Fibroblast of lung (primary cell): ENCODE results near the gene ITFG2. TPM values are rescaled to one million over a fixed set of nuclear protein-coding genes. Genes with fewer than 3 reads are reported as not detected.
"Not testable (repeated sequence)": the region's sequence is repeated elsewhere in the genome, so short reads cannot be mapped to it uniquely, and the experiment has no call there.

Experiments
- DNase-seq, 2 donors: peaks; one replicate each; pipeline versions ENCODE4 v3.0.0 to v3.0.0-alpha.2; 2010; ENCODE audit warnings: low read depth in 2 of 2
- H2AFZ ChIP-seq: 2 replicates; pipeline ENCODE4 v1.5.1; 2012; ENCODE audit warnings: low read length, control low read depth, inconsistent platforms
- H3K27ac ChIP-seq: 2 replicates; pipeline ENCODE4 v1.5.1; 2011; ENCODE audit warnings: low read length, control low read depth; ENCODE audit not compliant: insufficient read depth
- H3K27me3 ChIP-seq: 2 replicates; pipeline ENCODE4 v1.5.1; 2011; ENCODE audit warnings: mild to moderate bottlenecking, low read length; ENCODE audit not compliant: control insufficient read depth, insufficient read depth
- H3K36me3 ChIP-seq: 2 replicates; pipeline ENCODE4 v1.5.1; 2011; ENCODE audit warnings: low read length; ENCODE audit not compliant: control insufficient read depth, insufficient read depth
- H3K4me1 ChIP-seq: 2 replicates; pipeline ENCODE4 v1.5.1; 2011; ENCODE audit warnings: low read length; ENCODE audit not compliant: control insufficient read depth, insufficient read depth; ENCODE audit errors: extremely low read depth
- H3K4me2 ChIP-seq: 2 replicates; pipeline ENCODE4 v1.5.1; 2011; ENCODE audit warnings: low read length, control low read depth; ENCODE audit not compliant: insufficient read depth; ENCODE audit errors: extremely low read depth
- H3K4me3 ChIP-seq, 4 experiments: fragments of 200-600 bp in 1 of 4; sonication (generic) in 1 of 4; replicated peaks in 1 of 4; 2 replicates each; pipeline ENCODE4 v1.5.1; 2011 to 2016; ENCODE audit warnings: low read length in 4 of 4, low read depth in 3 of 4, mild to moderate bottlenecking in 3 of 4, control low read depth in 2 of 4, inconsistent platforms in 1 of 4, mixed read lengths in 1 of 4; ENCODE audit not compliant: insufficient read depth in 1 of 4; ENCODE audit errors: control extremely low read depth in 1 of 4
- H3K79me2 ChIP-seq: 2 replicates; pipeline ENCODE4 v1.5.1; 2012; ENCODE audit warnings: mild to moderate bottlenecking, low read length, inconsistent platforms; ENCODE audit not compliant: control insufficient read depth, insufficient read depth
- H3K9ac ChIP-seq: 2 replicates; pipeline ENCODE4 v1.5.1; 2011; ENCODE audit warnings: mild to moderate bottlenecking, low read length, control low read depth; ENCODE audit not compliant: insufficient read depth
- H3K9me3 ChIP-seq: 2 replicates; pipeline ENCODE4 v1.5.1; 2012; ENCODE audit warnings: low read depth, low read length; ENCODE audit not compliant: control insufficient read depth, insufficient read depth
- H4K20me1 ChIP-seq: 2 replicates; pipeline ENCODE4 v1.5.1; 2011; ENCODE audit warnings: low read length; ENCODE audit not compliant: control insufficient read depth, insufficient read depth; ENCODE audit errors: extremely low read depth
- EZH2 ChIP-seq: IDR thresholded peaks from 2 replicates; pipeline ENCODE4 v1.5.1; 2012; ENCODE audit warnings: low read length, control low read depth, mild to moderate bottlenecking; ENCODE audit errors: missing control alignments
- polyA plus RNA-seq, 2 donors: library from polyadenylated mRNA; depleted of rRNA in 1 of 2; stranded (reverse) in 1 of 2; unstranded in 1 of 2; fragments of >200 nt; gene quantifications; 2 replicates each; pipeline ENCODE4 v1.2.1, GENCODE V29; 2011 to 2012; ENCODE audit warnings: missing spikeins in 1 of 2
- total RNA-seq: library from RNA; depleted of rRNA; stranded (reverse); fragments of >200 nt; gene quantifications from 2 replicates; pipeline ENCODE4 v1.2.1, GENCODE V29; 2014
- TF ChIP-seq, protein P1 (sequence below), 2 donors: IDR thresholded peaks in 1 of 2; conservative IDR thresholded peaks in 1 of 2; 1 replicate in 1 of 2; 2 replicates in 1 of 2; pipeline ENCODE4 v1.5.1; 2011 to 2012; ENCODE audit warnings: low read length in 2 of 2, control low read depth in 1 of 2, inconsistent platforms in 1 of 2, low read depth in 1 of 2, mild to moderate bottlenecking in 1 of 2

ITFG2 gene
- total and polyA plus RNA-seq, 2 donors (not counting 1 experiment from before 2014, with no cell fraction given) = 13.5 to 18.2 TPM

DNA sequence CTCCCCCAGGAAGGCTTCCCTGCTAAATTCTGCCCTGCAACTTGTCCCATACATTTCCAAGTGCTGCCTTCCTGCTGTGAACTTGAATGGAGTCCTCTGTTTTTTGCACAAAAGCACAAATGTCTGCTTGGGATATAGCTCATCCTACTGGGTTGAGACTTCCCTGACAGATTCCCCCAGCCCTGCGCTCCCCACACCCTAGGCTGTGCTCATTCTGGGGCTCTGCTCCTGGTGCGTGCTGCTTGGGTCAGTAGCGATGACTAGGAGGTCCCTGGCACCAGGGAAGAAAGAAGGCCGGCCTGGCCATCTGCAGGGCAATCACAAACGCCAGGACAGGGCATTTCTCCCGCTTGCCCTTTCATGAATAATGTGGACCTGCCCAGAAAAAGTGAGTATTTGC is 46.9 kb upstream of the ITFG2 start:
- Histone ChIP-seq H3K9ac (no peak overlapping the region), H3K79me2 (no peaks in the 10 kb centered on the region), H3K4me2 (no peak overlapping the region), H2AFZ (no peak overlapping the region), H3K9me3 (no peaks in the 10 kb centered on the region), H3K27me3 (peaks cover 3% of the 10 kb centered on the region), H4K20me1 (no peaks in the 10 kb centered on the region), H3K36me3 (no peaks in the 10 kb centered on the region), H3K4me3 (no peak overlapping the region), H3K27ac (no peak overlapping the region), H3K4me1 (no peaks in the 10 kb centered on the region)
- DNase-seq = no peak
- TF ChIP-seq EZH2 = no peak
- TF ChIP-seq, protein P1, sequence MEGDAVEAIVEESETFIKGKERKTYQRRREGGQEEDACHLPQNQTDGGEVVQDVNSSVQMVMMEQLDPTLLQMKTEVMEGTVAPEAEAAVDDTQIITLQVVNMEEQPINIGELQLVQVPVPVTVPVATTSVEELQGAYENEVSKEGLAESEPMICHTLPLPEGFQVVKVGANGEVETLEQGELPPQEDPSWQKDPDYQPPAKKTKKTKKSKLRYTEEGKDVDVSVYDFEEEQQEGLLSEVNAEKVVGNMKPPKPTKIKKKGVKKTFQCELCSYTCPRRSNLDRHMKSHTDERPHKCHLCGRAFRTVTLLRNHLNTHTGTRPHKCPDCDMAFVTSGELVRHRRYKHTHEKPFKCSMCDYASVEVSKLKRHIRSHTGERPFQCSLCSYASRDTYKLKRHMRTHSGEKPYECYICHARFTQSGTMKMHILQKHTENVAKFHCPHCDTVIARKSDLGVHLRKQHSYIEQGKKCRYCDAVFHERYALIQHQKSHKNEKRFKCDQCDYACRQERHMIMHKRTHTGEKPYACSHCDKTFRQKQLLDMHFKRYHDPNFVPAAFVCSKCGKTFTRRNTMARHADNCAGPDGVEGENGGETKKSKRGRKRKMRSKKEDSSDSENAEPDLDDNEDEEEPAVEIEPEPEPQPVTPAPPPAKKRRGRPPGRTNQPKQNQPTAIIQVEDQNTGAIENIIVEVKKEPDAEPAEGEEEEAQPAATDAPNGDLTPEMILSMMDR (conservative IDR thresholded peaks at IDR 0.05 in 1 of 2, IDR thresholded peaks at IDR 0.05 in 1 of 2; ENCODE audit: low read depth in 1 of 2, low read length in 2 of 2) = no peak

DNA sequence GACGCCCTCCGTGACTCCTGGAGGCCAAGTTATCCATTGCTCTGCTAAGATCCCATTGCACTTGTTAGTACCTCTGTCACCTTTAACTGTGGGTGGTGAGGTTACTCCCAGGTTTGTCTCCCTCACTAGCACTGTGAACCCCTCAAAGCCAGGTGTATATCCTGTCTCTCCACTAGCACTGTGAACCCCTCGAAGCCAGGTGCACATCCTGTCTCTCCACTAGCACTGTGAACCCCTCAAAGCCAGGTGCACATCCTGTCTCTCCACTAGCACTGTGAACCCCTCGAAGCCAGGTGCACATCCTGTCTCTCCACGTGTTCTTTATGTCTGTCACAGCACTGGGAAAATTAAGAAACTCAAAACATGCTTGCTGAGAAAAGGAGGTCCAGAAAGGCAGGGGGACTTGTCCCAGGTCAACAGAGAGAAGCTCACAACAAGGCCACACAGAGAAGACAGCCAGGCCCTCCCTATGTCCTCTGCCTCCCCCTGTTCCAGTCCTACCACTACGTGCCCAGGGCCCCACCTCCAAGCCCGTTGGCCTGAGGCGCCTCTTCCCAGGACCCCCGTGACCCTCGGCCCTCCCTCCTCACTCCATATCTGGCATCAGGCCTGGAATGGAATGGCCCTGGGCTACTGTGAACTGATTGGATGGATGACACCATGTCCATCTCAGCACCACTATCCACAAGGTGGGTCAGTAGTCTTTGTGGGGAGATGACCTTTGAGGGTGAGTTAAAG is 44.1 kb upstream of the ITFG2 start:
- H3K9ac ChIP-seq = no peak overlapping the region
- H3K9me3 ChIP-seq = no peaks in the 10 kb centered on the region
- H3K4me1 ChIP-seq = no peaks in the 10 kb centered on the region
- H3K27me3 ChIP-seq = peaks cover 10% of the 10 kb centered on the region
- no peak for TF ChIP-seq EZH2
- TF ChIP-seq, protein P1 (conservative IDR thresholded peaks at IDR 0.05 in 1 of 2, IDR thresholded peaks at IDR 0.05 in 1 of 2; ENCODE audit: low read depth in 1 of 2, low read length in 2 of 2) = no peak
- H3K36me3 ChIP-seq = no peaks in the 10 kb centered on the region
- H2AFZ ChIP-seq = no peak overlapping the region
- no peak overlapping the region for H3K4me3 ChIP-seq
- no peak overlapping the region for H3K4me2 ChIP-seq
- no peaks in the 10 kb centered on the region for H4K20me1 ChIP-seq
- H3K79me2 ChIP-seq = no peaks in the 10 kb centered on the region
- no peak for DNase-seq
- H3K27ac ChIP-seq = no peak overlapping the region

DNA sequence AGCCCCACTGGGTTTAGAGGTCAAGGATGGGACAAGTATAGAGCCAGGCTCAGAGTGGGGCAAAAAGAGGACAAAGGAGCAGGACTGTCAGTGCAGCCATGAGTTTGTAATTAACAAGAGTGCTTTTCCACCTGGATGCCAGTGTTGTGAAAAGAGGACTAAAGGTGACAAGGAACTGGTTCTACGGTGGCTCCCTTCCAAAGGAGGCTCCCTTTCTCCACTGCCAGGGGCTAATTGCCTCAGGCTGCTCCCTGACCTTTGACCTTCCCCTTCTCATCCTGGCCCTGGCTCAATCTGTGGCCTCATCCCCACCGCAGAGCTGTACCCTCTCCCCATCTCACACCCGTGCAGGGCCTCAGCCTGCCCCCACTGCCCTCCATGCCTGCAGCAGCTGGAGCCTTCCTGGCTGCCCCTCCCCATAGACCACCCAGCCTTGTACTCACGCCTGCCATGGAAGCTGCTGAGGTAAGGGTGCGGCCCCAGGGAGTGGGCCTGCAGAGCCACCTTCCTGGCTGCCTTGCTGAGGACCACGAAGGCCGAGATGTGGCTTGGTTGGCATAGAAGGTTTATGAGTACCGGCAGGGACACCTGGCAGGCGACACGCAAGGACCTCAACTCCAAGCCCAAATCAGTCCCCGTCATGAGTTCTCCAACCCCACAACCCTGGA is 42.5 kb upstream of the ITFG2 start:
- no peak for TF ChIP-seq EZH2
- TF ChIP-seq, protein P1 (conservative IDR thresholded peaks at IDR 0.05 in 1 of 2, IDR thresholded peaks at IDR 0.05 in 1 of 2; ENCODE audit: low read depth in 1 of 2, low read length in 2 of 2) = no peak
- no peaks in the 10 kb centered on the region for H4K20me1 ChIP-seq
- no peak overlapping the region for H3K4me2 ChIP-seq
- no peaks in the 10 kb centered on the region for H3K4me1 ChIP-seq
- no peaks in the 10 kb centered on the region for H3K79me2 ChIP-seq
- H3K36me3 ChIP-seq = no peaks in the 10 kb centered on the region
- peaks cover 13% of the 10 kb centered on the region for H3K27me3 ChIP-seq
- no peak overlapping the region for H3K27ac ChIP-seq
- H2AFZ ChIP-seq = no peak overlapping the region
- no peaks in the 10 kb centered on the region for H3K9me3 ChIP-seq
- no peak overlapping the region for H3K9ac ChIP-seq
- DNase-seq = no peak
- H3K4me3 ChIP-seq = no peak overlapping the region

DNA sequence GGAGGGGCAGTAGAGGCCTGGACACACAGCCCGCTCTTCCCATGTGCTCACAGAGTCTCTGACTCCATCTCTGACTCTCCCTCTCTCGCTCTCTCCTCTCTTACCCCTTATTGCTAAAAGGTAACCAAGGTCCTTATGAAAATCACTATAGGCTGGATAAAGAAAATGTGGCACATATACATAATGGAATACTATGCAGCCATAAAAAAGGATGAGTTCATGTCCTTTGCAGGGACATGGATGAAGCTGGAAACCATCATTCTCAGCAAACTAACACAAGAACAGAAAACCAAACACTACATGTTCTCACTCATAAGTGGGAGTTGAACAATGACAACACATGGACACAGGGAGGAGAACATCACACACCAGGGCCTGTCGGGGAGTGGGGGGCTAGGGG is 41.9 kb upstream of the ITFG2 start:
- not testable (repeated sequence) for H3K4me1 ChIP-seq, H3K4me3 ChIP-seq, H2AFZ ChIP-seq, H3K4me2 ChIP-seq, DNase-seq, H3K9me3 ChIP-seq, H3K79me2 ChIP-seq, H4K20me1 ChIP-seq, H3K27ac ChIP-seq, H3K36me3 ChIP-seq, H3K9ac ChIP-seq
- H3K27me3 ChIP-seq = peaks cover 13% of the 10 kb centered on the region
